DMS 273 (cell line): ENCODE measurements around the gene PSAP.

ENCODE experiments used
- DNase-seq: peaks from one replicate; lab custom pipeline; 2025; ENCODE audit not compliant: unreplicated experiment; lab: John Stamatoyannopoulos, UW

The PSAP gene

DNA sequence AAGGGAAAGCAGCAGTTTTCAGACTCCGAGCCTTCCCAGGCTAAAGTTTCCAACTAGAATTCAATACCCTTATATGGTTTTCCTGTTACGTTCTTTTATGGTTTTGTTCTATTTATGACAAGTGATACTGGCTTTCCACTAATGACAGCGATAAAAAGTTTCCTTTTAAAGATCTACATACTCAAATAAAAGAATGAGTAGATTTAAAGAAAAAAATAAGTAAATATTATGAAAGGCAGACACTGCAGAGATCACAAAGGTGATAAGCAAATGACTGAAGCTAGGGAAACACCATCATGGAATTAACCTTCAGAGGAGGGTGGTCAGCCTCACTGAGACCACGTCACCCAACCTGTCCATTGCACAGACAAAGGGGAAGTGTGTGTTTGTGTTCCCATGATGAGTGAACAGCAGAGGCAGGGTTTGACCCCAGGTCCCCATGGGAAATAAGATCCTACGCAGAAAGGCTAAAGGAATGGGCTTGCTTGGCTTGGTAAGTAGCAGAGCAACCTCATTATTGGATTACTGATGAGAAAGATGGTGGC, 81.7 kb downstream of the PSAP start:
- DNase-seq = no peak

DNA sequence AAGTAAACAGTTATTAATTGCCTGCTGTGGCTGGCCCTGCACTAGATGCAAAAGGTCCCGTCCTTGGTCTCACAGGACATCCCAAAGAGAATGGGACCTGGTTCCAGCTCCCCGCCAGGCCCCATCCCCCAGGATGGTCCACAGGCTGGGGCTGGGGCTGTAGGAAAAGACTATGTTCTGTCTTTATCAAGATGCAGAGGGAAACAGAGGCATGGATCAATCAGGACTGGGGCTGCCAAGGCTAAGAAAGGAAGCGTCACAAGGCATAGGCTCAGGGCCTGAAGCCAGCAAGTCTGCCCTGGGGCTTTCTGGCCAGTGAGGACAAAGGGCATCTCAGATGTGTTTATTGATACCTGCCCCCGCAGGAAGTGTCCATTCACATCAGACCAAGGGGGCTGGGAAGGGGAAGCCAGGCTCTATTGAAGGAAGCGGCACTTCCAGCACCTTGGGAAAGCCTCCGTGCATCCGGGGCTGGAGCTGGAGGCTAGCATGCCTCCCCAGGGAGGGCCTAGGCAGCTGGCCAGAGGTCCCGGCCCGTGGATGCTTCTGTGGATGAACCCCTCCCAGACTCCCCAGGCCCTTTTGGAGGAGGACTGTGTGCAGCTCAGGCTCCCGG, 83.5 kb downstream of the PSAP start:
- DNase-seq = no peak

DNA sequence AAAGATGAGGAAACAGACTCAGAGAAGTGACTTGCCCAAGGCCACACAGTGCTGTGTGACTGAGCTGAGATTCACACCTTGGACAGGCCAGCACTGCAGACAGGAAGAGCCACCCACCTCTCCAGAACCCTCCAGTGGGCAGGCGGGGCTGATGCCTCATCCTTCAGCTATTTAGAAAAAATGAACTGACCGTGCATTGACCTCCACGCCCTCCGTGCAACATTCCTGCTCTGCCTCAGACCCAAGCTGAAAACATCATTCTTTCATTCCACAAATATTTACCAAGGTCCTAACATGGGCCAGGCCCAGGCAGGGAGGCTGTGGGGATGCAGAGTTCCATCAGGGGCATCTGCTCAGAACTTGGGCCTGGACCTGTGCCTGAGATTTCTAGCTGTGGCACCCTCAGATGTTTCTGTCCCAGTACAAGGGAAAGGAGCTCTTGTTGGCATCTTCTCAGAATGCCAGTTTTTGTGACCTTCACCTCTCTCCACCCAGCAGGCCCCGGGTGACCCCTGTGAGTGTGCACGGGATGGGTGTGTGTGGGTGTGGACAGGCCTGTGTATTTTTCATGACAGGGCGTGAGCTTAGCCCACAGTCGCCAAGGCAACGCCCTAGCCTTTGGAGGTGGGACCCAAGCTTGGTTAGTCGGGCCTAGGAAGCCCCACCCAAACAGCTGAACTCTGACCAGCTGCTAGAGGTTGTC, 84.2 kb downstream of the PSAP start:
- DNase-seq = peak; percentile 67
